Body of pancreas (tissue), 4 donors: ENCODE results near the gene DRC7.

Source experiments
- POLR2A ChIP-seq, 3 donors: fragments of 450-650 bp; IDR thresholded peaks; one replicate each; pipeline ENCODE4 v1.6.1; 2016; ENCODE audit warnings: antibody characterized with exemption in 3 of 3, mild to moderate bottlenecking in 2 of 3
- TF ChIP-seq, protein P1 (sequence below), 7 experiments: fragments of 450-650 bp in 4 of 7; fragments of 200-600 bp in 3 of 7; sonication (generic) in 3 of 7; IDR thresholded peaks; one replicate each; pipeline ENCODE4 v1.5.1; 2016 to 2019; ENCODE audit warnings: antibody characterized with exemption in 7 of 7

- TF ChIP-seq, protein P1, sequence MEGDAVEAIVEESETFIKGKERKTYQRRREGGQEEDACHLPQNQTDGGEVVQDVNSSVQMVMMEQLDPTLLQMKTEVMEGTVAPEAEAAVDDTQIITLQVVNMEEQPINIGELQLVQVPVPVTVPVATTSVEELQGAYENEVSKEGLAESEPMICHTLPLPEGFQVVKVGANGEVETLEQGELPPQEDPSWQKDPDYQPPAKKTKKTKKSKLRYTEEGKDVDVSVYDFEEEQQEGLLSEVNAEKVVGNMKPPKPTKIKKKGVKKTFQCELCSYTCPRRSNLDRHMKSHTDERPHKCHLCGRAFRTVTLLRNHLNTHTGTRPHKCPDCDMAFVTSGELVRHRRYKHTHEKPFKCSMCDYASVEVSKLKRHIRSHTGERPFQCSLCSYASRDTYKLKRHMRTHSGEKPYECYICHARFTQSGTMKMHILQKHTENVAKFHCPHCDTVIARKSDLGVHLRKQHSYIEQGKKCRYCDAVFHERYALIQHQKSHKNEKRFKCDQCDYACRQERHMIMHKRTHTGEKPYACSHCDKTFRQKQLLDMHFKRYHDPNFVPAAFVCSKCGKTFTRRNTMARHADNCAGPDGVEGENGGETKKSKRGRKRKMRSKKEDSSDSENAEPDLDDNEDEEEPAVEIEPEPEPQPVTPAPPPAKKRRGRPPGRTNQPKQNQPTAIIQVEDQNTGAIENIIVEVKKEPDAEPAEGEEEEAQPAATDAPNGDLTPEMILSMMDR (IDR thresholded peaks at IDR 0.05) = no peak
- no peak for TF ChIP-seq POLR2A (IDR thresholded peaks at IDR 0.05)
Measured at GRCh38 chr16:57649443-57649751, 45.2 kb upstream of the DRC7 start.
